ENCODE measurements around the gene CEACAM19.
"Not testable (repeated sequence)": the region's sequence is repeated elsewhere in the genome, so short reads cannot be mapped to it uniquely, and the experiment has no call there.

The CEACAM19 gene

DNA sequence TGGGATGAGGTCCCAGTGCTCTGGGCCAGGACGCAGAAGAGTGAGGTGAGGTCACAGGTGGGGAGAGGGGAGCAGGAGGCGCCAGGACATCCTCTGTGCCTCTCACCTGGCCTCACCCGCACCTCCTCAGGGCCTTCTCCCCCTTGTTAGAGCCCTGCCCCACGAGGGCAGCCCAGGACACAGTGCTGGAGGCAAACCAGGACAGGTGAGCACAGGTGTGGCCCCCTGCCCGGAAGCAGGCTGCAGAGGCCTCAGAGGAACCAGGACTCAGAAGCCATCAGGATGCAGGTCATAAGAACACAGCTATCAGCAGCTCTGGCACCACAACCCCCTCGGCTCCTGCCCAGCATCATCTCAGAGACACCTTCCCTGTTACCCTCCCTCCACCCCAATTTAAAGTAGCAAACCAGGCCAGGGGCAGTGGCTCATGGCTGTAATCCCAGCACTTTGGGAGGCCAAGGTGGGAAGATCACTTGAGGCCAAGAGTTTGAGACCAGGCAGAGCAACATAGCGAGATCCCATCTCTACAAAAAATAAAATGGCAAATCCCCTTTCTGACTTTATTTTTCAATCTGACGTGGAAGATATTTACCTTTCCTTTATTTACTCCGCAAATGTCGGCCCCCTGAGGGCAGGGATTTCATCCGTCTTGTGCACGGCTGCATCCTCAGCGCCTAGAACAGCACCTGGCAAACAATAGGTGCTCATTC lies 27.4 kb downstream of the CEACAM19 start, which contains the start of gene CEACAM16:
Gene CEACAM16 (plus strand): TSS at position 660 of the 710 bp plus-strand sequence. CDS start 2,306 bp downstream, outside the sequence.
- in situ Hi-C loops (cut with MboI; ENCODE audit: low sequenced_read_pairs), result no loop called here

DNA sequence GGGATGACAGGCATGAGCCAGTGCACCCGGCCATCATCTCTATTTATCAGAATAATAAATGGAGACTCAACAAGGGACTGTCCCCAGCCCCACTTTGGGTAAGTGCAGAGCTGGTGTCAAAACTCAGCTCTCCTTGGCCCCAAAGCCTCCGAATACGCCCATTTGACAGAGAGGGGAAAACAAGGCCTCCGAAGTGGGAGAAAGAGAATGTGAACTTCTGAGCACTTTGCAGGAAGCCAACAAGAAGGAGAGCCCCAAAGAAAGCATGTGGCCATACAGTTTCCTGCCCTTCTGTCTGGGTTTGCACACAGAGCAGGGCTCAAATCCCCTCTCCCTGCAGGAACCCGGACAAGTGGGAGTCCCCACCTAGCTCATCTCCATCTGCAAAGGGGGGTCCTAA lies 29.3 kb downstream of the CEACAM19 start:
- in situ Hi-C loops (cut with MboI; ENCODE audit: low sequenced_read_pairs), result no loop called here

GRCh38 chr19:44701228-44701627 lies 29.9 kb downstream of the CEACAM19 start:
- in situ Hi-C loops (cut with MboI; ENCODE audit: low sequenced_read_pairs), result no loop called here

DNA sequence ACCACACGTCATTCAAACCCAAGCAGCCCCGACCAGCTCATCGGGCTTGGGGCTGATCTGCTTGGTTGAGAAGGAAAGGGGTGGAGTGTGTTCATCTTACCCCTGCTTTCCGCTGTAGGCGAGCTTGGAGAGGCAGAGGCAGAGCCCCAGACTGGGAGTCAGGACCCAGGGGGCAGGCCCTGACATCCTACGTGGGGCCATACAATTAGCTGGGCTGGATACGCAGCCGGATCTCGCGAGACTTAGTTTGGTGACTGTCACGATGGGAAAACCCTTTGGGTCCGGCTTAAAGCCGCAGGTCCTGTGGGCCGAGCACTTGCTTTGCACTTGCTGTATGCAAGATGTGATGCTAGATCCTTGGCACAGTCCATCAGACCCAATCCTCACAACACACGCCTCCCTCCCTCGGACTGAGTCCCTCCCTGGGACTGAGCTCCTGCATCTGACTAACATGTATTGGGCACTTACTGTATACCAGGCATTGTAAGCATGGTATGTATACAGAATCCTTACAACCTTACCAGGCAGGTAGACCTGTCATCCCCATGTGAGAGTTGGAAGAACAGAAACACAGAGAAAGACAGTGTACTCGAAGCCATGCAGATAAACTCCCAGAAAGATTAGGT lies 31.4 kb downstream of the CEACAM19 start:
- in situ Hi-C loops (cut with MboI; ENCODE audit: low sequenced_read_pairs), result no loop called here

DNA sequence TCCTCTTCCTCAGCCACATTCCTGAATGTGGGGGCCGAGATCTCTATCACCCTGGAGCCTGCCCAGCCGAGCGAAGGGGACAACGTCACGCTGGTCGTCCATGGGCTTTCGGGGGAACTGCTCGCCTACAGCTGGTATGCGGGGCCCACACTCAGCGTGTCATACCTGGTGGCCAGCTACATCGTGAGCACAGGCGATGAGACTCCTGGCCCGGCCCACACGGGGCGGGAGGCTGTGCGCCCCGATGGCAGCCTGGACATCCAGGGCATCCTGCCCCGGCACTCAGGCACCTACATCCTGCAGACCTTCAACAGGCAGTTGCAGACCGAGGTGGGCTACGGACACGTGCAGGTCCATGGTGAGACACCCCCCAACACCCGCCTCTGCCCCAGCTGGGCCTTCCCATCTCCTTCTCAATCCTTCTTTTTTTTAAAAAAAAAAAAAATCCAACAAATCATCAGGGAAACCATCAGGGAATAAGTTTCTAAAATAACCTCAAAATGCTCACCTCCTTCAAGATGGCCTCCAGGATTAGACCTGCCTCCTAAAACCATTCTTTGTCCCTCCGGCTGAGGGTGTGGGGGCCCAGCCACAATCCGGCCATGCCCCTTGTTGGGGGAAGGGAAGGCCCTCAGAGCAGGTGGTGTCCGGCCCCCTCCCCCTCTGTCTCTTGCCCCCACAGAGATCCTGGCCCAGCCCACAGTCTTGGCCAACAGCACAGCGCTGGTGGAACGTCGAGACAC lies 32.2 kb downstream of the CEACAM19 start:
- in situ Hi-C loops (cut with MboI; ENCODE audit: low sequenced_read_pairs), result no loop called here

DNA sequence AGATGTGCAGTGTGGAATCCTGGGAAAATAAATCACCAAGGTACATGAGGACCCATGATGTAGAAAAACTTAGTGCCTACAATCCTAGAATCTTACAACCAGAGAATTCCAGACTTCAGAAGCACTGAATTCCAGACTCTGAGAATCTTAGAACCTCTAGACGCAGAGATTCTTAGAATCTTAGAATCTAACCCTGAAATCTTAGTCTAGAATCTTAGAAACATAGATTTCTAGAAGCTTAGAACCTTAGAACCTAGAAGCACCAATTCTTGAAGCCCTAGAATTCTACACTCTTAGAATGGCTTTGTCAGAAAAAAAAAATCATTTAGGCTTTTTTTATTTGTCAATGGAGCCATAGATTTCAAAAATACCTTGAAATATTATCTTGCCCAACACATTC lies 33.7 kb downstream of the CEACAM19 start:
- in situ Hi-C loops (cut with MboI; ENCODE audit: low sequenced_read_pairs), result no loop called here

DNA sequence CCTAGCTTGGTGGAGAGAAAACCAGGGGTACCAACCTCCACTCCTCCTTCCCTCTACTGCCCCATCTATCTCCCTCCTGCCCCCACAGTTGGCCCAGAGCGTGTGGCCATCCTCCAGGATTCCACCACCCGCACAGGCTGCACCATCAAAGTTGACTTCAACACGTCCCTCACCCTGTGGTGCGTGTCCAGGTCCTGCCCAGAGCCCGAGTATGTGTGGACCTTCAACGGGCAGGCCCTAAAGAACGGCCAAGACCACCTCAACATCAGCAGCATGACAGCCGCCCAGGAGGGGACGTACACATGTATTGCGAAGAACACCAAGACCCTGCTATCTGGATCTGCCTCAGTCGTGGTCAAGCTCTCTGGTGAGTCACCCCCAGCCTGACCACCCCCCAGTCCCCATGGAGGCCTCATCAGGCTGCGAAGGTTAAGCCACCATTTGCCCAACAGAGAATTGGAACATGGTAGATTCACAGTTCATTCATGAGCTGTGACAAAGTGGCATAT lies 34.3 kb downstream of the CEACAM19 start:
- in situ Hi-C loops (cut with MboI; ENCODE audit: low sequenced_read_pairs), result no loop called here

- in situ Hi-C loops (cut with MboI; ENCODE audit: low sequenced_read_pairs), result no loop called here
Observed at GRCh38 chr19:44706506-44707236, 35.4 kb downstream of the CEACAM19 start.

DNA sequence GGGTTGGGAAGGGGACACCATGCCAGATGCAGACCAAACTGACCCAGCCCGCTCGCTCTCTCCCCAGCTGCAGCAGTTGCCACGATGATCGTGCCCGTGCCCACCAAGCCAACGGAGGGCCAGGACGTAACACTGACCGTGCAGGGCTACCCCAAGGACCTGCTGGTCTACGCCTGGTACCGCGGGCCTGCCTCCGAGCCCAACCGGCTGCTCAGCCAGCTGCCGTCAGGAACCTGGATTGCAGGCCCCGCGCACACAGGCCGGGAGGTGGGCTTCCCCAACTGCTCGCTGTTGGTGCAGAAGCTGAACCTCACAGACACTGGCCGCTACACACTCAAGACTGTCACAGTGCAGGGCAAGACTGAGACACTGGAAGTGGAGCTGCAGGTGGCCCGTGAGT lies 36.5 kb downstream of the CEACAM19 start:
- in situ Hi-C loops (cut with MboI; ENCODE audit: low sequenced_read_pairs), result no loop called here

- in situ Hi-C loops (cut with MboI; ENCODE audit: low sequenced_read_pairs), result no loop called here
Observed at GRCh38 chr19:44708940-44709339, 37.7 kb downstream of the CEACAM19 start.

DNA sequence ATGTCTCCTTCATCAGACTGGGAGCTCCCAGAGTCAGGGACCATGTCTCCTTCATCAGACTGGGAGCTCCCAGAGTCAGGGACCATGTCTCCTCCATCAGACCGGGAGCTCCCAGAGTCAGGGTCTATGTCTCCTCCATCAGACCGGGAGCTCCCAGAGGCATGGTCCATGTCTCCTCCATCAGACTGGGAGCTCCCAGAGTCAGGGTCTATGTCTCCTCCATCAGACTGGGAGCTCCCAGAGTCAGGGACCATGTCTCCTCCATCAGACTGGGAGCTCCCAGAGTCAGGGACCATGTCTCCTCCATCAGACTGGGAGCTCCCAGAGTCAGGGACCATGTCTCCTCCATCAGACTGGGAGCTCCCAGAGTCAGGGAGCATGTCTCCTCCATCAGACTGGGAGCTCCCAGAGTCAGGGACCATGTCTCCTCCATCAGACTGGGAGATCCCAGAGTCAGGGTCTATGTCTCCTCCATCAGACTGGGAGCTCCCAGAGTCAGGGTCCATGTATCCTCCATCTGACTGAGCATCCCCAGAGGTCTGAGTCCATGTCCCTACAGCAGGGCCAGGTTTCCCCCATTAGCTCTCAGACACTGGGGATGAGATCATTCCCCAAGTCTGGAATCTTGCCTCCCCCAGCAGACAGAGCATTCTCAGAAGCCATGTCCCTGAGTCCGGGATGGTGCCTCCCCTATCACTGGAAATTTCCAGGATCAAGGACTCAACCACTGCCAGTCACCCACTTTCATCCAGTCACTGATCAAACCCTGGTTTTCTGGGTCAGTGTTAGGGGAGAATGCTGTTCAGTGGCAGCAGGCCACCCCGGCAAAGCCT lies 38.4 kb downstream of the CEACAM19 start:
- in situ Hi-C loops (cut with MboI; ENCODE audit: low sequenced_read_pairs), result not testable (repeated sequence)

DNA sequence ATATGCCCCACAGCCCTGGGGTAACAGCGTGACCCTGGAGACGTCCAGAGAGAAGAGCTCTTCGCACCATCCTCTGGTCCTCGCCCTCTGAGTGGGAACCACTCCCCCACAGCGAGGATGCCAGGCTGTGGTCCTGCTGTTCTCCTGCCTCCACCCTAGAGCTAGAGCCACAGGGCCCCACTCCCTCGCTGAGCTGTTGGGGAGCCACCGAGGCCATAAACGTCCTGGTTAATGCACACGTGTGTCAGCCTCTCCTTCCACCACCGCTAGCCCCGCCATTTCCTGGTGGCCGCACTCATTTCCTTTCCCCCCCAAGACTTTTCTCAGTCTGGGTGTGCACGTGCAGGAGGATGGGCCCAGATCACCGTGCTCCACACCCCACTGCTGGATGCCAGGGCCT lies 39.2 kb downstream of the CEACAM19 start:
- in situ Hi-C loops (cut with MboI; ENCODE audit: low sequenced_read_pairs), result no loop called here

DNA sequence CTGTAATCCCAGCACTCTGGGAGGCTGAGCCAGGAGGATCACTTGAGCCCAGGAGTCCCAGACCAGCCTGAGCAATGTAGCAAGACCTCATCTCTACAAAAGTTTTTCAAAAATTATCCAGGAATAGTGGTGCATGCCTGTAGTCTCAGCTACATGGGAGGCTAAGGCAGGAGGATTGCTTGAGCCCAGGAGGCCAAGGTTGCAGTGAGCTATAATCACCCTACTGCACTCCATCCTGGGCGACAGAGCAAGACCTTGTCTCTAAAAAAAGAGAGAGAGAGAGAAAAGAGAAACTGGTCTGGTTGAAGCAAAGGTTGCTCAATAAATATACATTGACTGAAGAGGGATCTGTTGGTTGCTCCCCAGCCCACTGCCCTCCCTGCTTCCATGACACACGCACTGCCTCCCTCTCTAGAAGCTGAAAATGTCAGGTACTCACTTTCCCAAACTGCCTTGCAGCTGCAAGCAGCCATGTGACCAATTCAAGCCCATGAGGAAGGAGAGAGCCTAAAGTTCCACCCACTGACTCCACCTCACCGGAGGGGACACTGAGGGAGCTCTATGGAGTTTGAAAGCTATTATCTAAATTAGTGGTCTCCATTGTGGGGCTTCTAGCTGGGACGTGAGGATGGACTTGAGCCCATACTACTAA lies 41.7 kb downstream of the CEACAM19 start:
- in situ Hi-C loops (cut with MboI; ENCODE audit: low sequenced_read_pairs), result no loop called here

DNA sequence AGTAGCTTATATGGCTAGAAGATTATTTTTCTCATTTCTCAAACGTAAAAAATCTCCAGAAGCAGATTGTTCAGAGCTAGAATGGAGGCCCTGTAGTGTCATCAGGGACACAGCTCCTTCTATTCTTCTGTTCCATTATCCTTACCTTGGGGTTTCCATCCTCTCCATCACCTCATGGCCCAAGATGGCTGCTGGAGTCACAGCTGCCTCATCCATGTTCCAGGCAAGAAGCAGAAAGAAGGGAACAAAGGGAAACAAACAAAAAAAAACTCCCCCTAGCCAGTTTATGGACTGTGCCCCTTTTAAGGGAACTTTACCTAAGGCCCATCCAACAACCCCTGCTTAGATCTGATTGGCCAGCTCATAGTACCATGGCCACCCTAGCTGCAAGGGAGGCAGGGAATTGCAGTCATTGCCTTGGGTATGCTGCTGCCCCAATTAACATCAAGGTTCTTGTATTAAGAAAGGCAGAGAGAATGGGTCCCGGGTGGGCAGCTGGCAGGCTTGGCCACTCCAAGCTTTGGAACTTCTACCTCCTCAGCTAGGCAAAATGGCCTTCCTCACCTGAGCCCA lies 43.4 kb downstream of the CEACAM19 start:
- in situ Hi-C loops (cut with MboI; ENCODE audit: low sequenced_read_pairs), result no loop called here

DNA sequence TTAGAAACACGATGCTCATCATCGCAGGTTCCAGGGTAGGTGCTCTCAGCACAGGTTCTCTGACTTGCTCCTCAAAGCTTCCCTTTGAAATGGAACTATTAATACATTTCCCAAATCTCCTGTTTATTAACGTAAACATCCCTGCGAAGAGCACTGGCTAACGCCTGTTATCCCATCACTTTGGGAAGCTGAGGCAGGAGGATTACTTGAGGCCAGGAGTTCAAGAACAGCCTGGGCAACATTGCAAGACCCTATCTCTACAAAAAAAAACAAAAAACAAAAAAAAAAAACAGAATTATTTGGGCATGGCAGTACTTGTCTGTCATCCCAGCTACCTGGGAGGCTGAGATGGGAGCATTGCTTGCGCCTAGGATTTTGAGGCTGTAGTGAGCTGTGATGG lies 46.3 kb downstream of the CEACAM19 start:
- in situ Hi-C loops (cut with MboI; ENCODE audit: low sequenced_read_pairs), result no loop called here

DNA sequence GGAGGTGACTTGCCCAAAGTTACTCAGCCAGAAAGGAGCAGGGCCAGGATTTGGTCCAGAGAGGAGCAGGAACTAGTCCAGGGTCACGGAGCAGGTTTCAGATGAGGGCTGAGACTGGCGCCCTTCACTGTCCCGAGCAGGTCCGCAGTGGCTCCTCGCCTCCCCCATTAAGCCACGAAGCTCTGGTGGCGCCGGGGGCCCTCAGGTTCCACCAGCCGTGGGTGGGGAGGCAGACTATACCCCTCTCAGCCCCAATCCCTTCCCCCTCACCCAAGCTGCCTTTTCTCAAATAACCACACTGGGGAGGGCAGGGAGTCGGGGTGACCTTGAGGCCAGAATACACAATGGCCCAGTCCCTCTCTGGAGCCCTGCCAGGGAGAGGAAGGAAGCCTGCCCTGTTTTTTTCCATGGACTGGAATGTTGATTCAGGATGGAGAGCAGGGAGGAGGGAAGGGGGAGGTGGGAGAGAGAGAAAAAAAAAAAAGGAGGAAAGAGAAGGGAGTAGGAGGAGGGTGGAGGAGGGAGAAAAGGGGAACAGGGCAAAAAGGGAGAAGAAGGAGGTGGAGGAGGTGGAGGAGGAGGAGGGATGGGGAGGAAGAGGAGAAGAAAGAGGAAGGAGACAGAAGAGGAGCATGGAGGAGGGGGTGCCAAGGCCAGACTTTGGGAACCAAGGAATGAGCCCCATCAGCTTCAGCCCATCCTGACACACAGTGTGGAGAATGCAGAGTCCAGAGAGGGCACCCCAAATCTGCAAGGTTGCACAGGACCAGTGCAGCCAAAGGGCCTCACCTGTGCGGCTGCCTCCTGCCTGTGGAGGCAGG lies 47.4 kb downstream of the CEACAM19 start:
- in situ Hi-C loops (cut with MboI; ENCODE audit: low sequenced_read_pairs), result no loop called here

DNA sequence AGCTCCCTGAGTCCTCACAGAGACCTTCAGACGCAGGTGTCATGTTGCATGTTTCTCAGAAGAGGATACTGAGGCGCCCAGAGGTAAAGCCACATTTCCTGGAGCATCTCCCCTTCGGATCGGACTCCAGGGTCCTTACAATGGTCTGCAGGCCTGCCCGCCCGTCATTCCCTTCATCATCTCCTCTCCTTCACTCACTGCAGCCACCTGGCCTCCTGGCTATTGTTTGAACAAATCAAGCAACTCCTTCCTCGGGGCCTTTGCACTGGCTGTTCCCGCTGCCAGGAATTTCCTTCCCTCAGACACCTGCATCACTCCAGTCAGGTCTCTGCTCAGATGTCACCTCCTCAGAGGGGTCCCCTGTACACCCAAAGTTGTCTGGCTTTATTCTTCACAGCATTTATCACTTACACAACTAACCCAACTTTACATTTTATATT lies 48.0 kb downstream of the CEACAM19 start:
- in situ Hi-C loops (cut with MboI; ENCODE audit: low sequenced_read_pairs), result no loop called here

DNA sequence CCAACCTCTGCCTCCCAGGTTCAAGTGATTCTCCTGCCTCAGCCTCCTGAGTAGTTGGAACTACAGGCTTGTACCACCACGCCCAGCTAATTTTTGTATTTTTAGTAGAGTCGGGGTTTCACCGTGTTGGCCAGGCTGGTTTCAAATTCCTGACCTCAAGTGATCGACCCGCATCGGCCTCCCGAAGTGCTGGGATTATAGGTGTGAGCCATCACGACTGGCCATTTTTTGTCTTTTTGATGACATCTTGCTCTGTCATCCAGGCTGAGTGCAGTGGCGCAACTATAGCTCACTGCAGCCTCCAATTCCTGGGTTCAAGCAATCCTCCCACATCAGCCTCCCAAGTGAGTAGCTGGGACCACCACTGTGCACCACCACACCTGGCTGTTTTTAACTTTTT lies 49.1 kb downstream of the CEACAM19 start:
- in situ Hi-C loops (cut with MboI; ENCODE audit: low sequenced_read_pairs), result loop anchor here (5.0 kb wide), 1 partner anchor 52 kb away; no protein-coding TSS in a partner anchor

Measured in HL-60/S4 treated with retinoic acid at 250 ng/mL for 4 days and 3 days (cell line).